GM19193 (cell line): ENCODE results near the gene C1QB.

Experiments used
- POLR2A ChIP-seq: IDR thresholded peaks from 4 replicates; pipeline ENCODE4 v1.6.1; 2011; ENCODE audit not compliant: insufficient read depth, insufficient read length; ENCODE audit errors: extremely low read depth

C1QB gene, protein sequence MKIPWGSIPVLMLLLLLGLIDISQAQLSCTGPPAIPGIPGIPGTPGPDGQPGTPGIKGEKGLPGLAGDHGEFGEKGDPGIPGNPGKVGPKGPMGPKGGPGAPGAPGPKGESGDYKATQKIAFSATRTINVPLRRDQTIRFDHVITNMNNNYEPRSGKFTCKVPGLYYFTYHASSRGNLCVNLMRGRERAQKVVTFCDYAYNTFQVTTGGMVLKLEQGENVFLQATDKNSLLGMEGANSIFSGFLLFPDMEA

DNA sequence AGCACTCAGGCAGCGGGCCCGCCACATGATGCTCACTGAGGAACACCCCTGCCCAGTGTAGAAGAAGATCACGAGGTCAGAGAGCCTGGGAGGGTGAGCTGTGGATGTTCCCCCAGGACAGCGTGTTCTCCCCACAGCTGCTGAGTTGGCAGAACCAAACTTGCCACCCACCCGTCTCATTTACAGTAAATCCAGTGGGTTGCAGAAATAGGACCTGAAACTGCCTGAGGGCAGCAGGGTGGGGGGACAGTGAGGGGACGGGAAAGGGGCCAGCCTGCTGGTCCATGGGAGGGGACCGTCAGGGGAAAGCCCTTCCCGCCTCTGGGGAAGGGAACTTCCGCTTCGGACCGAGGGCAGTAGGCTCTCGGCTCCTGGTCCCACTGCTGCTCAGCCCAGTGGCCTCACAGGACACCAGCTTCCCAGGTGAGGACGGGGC, at the start of gene C1QB:
TSS of gene C1QB (plus strand) at position 356 of the 436 bp plus-strand sequence. CDS start 6,227 bp downstream, outside the sequence.
- TF ChIP-seq POLR2A: no peak

DNA sequence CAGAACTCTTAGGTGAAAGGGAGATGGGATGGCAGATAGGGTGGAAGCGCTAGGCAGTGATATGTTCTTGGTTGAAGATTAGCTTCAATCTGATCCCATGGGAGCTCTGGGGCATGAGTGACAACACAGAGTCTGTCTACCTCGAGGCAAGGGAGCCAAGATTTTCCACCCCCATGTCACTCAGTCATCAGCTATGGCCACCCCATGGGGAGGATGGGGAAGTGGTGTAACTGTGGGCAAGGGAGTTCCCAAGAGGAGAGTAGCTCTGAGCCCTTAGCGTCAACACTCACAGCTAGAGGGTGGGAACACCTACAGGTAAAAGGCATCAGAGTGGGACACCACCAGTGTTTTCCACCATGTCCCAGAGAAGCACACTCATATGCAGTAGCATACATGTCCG, 46.9 kb upstream of the C1QB start:
- TF ChIP-seq POLR2A: no peak

DNA sequence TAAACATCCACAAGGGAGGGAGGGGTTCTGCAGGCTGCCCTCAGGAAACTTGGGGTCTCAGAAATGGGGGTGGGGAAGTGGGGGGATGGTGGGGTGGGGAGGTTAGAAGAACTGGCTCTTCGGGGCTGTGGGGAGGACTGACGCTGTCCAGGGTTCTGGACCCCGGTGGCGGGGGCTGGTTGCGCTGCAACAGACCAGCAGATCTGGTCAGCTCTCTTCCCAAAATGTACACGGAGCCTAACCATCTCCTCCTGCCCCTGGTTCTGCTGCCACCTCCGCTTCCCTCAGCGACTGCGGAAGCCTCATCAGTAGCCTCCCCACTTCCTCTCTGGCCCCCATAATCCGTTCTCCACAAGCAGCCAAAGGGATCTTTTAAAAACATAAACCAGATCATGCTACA, 45.9 kb upstream of the C1QB start:
- TF ChIP-seq POLR2A: no peak

DNA sequence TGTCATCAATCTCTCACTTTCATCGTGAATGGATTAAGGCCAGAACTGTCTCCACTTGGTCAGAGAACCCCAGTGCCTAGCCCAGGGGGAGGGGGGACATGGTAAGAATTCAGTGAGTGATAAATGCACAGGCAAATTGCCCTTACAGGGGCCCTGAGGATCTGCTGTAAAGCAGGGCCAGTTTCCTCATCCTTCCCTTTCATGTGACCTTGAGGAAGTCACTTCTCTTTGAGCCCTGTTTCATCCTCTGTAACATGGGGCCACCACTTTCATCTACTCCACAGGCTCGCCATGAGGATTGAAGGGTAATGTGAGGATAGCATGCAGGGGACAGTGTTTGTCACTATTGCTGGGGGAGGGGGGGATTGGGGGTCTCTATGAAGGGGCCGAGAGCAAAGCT, 44.7 kb upstream of the C1QB start:
- TF ChIP-seq POLR2A: no peak

DNA sequence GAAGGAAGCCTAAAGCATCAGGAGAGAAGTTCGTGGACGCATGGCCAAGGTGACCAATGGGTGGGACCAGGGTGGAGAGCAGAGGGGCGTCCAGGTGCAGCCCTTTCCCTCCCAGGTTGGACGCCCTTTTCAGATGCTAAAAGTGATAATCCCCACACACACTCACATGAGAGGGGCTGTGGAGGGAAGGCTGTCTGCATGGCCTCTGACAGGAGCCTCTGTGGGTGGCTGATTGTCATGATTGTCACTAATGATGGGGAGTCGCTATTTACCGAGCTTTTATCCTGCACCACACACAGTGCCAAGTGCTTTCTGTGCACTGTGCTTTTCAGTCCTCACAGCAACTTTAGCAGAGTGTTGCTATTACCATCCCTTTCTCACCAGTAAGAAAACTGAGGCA, 43.7 kb upstream of the C1QB start:
- no peak for TF ChIP-seq POLR2A

DNA sequence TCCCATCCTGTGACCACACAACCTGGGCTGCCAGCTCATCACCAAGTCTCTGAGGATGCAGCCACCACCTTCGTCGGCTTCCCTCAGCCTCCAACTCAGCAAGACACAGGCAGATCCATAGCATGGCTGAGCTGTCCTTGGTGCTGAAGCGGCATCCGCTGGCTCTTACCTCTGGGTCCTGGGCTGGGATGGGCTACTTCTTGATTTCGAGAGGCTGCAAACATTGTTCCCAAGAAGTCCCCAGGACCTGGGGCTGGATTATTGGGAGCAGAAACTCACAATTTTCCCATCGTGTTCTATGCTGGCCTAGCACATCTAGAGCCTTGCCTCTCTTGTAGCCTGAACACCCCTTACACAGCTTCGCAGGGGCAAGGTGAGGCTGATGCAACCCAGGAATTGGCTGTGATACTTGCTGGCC, 41.5 kb upstream of the C1QB start:
- TF ChIP-seq POLR2A: no peak

DNA sequence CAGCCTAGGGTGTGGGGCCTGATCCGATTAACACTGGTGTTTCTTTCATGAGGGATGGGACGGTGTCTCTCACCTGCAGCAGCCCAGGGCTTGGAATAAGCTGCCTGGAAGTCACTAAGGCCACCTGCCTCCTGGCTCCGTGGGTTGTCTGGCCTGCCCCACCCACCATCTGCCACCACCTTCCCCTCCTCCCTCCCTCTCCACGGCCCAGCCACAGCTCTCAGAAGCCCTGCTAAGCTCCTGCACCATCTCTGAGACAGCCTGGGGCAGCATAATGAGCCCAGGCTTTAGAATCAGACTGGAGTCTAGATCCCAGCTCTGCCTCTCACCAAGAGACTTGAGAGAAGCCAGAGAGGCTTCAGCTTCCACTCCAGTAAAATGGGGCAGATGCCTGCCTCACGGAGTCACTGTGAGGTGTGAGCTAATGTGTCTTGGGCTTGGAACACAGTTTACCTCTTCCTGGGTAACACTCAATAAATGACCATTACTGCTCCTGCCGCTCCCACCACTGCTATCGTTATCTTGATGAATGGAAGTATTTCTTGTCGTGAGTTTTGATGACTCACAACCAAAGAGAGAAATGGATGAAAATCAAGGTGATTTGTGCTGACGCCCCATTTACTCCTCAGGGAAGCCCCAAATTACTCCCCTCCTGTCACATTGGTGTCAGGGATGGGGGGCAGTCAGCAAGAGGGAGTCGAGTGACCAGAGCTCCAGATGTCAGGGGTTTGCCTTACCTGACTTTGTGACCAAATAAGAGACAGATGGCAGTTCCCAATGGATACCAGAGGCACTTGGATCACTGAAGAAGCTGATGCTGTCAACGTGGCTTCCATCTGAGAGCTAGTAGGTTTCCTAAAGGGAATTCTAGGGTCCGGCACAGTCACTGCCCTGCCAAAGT, 40.1 kb upstream of the C1QB start:
- no peak for TF ChIP-seq POLR2A

DNA sequence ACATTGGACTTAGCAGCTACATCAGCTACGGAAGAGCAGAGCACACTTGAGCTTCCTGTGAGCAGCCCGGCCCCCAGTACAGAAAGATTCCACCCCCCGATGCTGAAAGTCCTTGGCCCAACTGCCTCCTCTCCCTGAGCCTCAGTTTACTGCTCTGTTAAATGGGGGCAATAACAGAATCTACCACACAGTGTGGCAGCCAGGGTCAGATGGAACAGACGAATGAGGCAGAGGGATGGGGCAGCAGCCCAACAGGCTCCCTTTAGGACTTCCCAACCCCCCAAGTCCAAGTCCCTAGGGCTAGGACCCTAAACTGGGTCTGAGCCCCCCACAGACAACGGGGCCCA, 39.5 kb upstream of the C1QB start:
- no peak for TF ChIP-seq POLR2A

DNA sequence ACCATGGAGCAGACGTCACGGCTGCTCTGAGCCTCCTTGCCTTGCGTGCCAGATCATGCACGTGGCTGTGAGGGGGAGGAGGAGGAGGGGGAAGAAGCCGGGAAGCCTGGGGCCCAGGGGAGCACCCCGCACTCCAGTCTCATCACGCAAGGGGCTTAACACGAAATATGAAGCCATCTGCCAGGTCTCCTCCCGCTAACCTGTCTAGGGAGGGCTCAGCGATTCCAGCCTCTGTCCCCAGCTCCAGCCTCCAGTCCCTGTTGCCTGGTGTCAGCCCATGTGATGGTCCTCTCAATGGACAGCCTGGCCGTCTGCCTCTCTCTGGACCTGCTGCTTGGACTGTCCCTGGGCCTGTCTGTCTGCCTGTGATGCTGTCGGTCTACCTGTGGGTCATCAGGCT, 39.1 kb upstream of the C1QB start:
- no peak for TF ChIP-seq POLR2A

DNA sequence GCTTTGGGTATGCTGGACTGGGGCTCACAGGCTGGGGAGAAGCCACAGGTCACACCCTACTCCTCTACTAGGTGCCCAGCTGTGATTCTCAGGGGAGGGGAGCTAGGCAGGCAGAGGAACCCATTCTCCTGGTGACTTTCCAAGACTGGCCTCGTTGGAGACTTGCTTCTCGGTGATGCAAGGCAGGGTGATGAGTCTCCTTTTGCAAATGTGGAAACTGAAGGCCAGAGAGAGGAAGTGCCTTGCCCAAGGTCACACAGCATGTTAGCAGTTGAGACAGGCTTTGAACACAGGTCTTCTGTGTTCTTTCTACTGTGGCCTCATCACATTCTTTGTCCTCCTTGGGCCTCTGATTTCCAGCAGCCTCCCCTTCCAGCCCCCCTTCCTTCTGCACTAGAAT, 37.1 kb upstream of the C1QB start:
- TF ChIP-seq POLR2A: no peak

DNA sequence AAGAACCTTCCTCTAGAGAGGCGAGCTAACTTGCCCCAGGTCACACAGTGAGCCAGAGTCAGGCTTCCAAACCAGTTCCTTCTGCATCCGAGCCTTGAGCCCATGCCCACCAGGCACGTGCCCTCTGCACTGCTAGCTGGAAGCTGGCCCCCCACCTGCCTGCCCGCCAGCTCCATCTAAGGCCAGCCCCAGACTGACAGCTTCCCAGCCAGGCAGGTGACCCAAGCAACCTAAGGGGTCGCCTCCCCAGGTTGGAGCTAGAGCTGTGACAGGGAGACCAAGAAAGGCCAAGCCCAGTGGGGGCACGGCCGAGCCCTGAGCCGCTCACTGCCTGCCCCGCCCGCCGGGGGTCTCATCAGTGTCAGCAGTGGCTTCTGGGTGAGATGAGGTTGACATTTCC, 36.5 kb upstream of the C1QB start:
- TF ChIP-seq POLR2A: no peak

DNA sequence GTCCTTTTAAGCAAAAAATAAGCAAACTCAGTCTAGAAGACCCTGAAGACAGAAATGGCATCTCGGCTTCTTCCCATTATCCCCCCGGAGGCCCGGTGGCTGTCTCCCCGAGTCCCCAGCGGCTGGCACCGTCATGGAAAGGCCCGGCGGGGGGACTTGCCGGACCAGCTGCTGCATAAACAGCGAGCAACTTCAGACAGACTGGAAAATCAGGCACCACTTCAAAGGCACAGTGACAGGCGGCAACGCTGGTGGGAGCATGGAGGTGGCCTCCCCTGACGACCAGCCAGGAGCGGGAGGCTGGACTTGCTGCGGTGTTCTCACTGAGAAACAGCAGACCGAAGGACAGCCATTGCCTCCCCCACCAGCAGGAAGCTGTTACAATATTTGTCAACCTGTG, 35.0 kb upstream of the C1QB start:
- TF ChIP-seq POLR2A: no peak

DNA sequence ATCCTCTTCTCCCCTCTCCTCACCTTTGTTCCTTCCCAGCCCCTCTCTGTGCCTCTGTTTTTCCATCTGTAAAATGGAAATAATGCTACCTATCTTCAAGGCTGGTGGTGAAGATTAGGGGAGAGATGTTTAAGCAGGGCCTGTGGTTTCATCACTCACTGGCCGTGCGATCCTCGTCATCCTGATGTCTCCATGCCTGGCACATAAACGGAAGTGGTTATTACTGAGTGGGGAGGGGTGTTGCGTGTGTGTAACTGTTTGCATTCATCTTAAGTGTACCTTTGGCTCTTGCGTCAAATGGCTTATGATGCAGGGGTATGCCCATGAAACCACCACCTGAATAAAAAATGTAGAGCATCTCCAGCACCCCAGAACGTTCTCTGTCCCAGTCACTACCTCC, 33.8 kb upstream of the C1QB start:
- no peak for TF ChIP-seq POLR2A

DNA sequence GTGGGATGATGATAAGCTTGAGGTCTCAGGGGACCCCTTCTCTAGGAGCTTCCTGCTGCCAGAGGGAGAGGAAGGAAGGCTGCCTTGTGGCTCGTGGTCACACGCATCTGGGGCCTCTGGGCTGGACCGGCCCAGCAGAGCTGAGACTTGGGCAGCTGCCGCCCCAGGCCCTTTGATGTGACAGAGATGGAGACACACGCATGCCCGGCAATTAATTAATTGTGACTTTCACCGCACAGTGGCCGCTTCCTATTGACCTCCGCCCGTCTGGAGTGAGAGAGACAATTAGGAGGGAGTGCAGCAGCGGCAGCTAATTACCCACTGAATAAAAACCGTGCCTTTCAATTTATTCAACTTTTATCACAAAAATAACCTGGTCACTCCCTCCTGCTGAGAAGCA, 33.2 kb upstream of the C1QB start:
- no peak for TF ChIP-seq POLR2A

DNA sequence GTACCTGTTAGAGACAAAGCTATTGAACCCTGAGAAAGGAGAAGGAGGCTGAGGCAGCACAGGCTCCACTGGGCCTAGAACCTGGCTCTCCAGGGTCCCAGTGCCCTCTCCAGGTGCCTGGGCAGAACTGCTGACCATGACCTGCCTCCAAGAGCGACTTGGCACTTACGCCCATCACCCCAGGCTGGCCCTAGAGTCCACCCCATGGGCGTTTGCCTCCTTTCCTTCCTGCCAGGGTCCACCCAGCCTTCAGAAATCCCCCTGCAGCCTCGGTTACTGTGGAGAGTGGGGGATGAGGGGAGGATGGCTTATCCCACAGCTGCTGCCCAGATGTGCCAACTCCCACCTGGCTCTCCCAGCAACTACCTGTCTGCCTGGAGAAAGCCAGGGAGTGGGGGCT, 31.3 kb upstream of the C1QB start:
- TF ChIP-seq POLR2A: no peak

DNA sequence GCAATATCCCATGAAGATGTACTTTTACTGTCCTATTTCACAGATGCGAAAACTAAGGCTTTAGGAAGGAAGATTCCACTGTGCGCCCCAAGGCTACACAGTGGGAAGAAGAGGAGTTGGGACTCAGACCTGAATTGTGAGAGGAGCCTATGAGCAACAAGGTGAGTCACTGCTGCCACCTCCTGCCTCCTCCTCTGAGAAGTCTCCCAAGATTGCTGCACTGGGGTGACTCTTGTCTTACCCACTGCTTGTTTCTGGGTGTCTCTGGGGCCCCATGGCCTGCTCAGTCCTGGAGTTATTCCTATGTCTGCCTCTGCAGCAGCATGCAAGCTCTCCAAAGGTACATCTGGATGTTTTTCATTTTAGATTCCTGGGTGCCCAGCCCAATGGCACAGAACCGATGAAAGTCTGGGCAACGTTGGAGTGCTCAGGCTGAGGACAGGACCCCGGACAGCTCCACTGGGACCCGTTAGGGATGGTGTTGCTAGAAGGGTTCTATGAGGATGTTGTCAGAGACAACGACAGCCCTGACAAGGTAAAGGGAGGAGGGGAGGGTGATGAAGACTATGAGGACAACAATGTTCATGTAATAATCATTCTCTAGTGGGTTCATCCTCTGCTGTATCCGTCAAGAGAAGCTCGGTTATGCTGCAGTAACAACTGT, 27.6 kb upstream of the C1QB start:
- no peak for TF ChIP-seq POLR2A

DNA sequence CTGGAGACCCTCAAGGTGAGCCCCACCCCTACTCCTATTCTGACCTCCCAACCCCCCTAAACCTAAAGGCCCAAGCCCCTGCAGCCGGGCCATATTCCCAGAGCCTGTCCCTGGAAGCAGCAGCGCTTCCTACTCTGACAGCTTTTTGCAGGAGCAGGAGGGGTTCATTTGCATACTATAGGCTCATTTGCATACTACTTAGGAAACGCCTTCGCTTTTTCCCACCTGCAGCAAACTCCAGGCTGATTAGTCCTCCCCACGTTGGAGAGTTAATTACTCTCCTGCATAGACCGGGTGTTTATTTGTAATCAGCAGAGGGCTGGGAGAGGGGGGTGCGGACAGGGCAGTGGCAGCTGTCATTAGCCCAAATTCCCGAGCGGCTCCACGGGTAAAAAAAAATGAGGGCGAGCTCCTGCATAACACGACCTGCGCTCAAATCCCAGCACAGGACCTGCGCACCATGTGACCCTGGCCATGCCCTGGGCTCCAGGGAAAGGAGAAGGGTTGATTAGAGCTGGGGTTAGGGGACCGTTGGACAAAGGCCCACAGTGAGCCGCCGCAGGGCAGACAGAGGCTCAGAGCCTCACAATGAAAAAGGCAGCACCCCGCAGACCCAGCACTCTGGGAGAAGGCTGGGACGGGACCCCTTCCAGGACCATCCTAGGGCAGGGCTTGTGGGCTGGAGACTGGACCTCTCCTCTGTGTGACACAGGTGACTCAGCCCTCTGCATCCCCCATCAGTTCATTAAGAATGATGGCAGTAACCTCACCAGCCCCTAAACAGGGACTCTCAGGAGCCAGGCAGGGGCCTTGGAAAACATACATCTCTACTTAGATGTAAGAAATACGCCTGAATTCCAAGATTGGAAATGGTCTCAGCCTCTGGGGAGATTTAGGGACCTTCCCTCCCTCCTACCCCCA, 26.5 kb upstream of the C1QB start:
- TF ChIP-seq POLR2A: no peak
